WI38 (cell line): ENCODE measurements around the gene TRMT1.

ENCODE experiments used
- H3K4me3 ChIP-seq: 2 replicates; pipeline ENCODE4 v1.5.1; 2011; ENCODE audit warnings: low read depth, mild to moderate bottlenecking, control low read depth, low read length
- TF ChIP-seq, protein P1 (sequence below): IDR thresholded peaks from 2 replicates; pipeline ENCODE4 v1.5.1; 2012; ENCODE audit warnings: low read depth, mild to moderate bottlenecking, control low read depth, low read length

Gene TRMT1

DNA sequence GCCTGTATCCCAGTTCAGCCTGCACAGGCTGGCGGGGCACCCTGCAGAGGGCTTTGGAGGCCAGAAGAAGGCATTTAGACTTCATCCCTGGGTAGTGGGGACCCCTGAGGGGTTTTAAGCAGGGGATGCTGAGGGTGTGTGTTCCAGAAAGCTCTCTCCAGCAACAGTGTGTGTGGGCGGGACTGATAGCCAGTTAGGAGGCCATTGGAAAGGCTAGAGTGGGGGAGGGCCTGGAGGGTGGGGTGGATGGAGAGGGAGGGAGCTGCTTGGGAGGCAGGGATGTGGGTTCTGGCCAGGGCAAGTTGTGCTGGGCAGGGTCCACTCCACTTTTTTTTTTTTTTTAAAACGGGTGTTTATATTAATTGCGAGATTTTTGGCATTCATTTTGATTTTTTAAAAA lies 42.2 kb downstream of the TRMT1 start:
- TF ChIP-seq, protein P1, sequence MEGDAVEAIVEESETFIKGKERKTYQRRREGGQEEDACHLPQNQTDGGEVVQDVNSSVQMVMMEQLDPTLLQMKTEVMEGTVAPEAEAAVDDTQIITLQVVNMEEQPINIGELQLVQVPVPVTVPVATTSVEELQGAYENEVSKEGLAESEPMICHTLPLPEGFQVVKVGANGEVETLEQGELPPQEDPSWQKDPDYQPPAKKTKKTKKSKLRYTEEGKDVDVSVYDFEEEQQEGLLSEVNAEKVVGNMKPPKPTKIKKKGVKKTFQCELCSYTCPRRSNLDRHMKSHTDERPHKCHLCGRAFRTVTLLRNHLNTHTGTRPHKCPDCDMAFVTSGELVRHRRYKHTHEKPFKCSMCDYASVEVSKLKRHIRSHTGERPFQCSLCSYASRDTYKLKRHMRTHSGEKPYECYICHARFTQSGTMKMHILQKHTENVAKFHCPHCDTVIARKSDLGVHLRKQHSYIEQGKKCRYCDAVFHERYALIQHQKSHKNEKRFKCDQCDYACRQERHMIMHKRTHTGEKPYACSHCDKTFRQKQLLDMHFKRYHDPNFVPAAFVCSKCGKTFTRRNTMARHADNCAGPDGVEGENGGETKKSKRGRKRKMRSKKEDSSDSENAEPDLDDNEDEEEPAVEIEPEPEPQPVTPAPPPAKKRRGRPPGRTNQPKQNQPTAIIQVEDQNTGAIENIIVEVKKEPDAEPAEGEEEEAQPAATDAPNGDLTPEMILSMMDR = no peak
- no peak overlapping the region for H3K4me3 ChIP-seq

DNA sequence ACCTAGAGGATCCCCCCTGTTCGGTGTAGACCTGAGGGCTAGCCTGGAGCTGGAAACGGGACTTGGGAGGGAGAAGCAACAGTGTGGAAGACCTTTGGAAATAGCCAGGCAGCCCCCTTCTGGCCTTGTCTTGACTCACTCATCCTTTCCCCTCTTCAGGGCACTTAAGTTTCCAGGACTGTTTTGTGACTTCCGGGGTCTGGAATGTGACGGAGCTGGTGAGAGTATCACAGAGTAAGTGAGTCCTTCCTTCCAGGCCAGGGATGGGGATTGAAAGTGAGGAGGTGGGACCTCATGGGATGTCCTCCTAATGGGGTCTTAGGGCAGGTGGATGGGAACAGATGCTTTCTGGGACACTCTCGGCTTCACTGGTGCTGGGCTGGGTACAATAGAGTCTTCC lies 43.3 kb downstream of the TRMT1 start:
- TF ChIP-seq, protein P1 = no peak
- no peak overlapping the region for H3K4me3 ChIP-seq

DNA sequence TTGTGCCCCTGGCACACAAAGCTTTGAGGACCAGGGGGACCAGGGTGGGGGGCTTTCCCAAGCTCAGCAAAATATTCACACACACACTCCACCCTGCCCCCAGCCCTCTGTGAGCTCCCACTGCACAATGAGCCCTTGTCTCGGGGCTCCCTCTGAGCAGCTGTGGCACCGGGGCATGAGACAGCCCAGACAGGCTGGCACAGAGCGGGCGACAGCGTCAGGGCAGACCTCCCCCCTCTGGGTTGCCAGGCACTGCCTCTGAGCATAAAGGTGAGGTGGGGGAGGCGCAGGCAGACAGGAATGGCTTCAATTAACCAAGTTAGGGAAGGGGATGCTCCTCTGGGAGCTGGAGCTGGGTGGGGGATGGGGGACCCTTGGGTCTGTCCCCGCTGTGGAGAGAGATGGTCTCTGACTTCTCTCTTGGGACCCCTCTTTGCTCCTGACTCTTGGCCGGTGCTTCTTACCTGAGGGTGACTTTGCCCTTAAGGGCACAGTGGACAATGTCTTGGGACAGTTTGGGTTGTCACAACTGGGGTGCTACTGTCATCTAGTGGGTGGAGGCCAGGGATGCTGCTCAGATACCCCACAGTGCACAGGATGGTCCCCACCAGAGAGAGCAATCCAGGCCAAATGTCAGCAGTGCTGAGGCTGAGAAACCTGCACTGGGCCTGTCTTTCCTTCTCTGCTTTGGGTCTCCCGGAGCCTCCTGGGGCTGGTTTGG lies 44.2 kb downstream of the TRMT1 start:
- TF ChIP-seq, protein P1 = no peak
- H3K4me3 ChIP-seq = no peak overlapping the region

DNA sequence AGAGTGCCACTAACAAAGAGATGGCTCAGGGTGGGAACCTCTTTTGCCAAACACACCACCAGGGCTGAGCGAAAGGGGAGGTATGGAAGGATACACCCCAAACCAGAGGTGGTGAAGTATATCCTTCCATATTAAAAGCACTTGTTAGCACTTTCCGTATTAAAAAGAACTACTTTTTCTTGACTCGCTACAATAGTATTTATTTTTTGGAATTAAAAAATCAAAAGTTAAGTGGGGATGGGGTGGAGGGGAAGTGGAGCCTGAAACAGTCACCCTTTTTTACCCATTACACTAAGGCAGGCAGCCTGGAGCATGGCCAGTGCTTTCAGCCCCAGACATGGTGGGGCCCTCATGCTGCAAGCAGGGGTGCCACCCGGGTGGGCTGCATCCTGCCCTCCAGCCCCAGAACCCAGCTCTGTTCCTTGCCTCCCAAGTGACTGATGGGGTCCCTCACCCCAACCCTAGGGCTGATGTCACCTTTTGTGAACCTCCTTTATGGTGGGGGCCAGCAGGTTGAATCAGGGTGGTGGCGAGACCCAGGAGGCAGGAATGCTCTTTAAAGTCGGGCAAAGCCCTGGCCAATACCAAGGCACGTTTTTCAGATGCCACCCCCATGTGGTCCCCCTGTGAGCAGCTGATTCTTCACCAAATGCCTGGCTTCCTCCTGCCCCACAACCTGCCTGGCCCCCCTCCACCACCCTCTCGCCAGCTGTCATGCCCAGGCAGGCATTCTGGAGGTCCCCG lies 44.9 kb downstream of the TRMT1 start:
- TF ChIP-seq, protein P1 = no peak
- H3K4me3 ChIP-seq = no peak overlapping the region

DNA sequence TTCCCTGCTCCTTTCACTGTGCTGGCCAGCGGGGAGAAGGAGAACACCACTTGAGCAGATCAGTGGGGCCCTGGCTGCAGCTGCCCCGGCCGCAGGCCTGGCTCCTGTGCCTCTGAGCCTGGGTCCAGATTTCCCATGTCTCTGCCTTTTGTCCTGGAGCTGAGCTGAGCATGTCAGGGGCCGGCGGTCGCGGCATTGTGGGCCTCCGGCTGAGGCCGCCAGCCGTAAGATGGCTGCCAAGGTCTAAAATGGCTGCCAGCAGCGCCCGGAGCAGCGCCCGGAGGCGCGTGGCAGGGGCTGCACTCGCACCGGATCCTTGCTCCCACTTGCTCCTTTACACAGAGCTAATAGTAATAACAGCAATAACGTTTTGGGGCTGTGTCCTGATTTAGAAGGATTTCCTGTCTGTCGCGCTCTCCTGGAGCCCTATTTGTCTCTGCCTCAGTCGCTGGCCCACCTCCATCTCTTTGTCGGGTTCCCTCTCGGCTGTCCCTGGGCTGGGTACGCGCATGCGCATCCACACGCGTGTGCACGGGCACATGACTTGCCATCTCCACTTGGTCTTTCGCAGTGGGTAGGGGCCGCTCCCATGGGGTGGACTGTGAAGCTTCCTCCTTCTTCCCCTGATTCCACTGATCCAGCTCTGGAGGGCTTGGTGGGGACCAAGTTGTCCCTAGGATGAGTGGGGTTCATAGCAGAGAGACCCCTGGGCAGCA lies 46.0 kb downstream of the TRMT1 start:
- no peak overlapping the region for H3K4me3 ChIP-seq
- TF ChIP-seq, protein P1 = no peak

DNA sequence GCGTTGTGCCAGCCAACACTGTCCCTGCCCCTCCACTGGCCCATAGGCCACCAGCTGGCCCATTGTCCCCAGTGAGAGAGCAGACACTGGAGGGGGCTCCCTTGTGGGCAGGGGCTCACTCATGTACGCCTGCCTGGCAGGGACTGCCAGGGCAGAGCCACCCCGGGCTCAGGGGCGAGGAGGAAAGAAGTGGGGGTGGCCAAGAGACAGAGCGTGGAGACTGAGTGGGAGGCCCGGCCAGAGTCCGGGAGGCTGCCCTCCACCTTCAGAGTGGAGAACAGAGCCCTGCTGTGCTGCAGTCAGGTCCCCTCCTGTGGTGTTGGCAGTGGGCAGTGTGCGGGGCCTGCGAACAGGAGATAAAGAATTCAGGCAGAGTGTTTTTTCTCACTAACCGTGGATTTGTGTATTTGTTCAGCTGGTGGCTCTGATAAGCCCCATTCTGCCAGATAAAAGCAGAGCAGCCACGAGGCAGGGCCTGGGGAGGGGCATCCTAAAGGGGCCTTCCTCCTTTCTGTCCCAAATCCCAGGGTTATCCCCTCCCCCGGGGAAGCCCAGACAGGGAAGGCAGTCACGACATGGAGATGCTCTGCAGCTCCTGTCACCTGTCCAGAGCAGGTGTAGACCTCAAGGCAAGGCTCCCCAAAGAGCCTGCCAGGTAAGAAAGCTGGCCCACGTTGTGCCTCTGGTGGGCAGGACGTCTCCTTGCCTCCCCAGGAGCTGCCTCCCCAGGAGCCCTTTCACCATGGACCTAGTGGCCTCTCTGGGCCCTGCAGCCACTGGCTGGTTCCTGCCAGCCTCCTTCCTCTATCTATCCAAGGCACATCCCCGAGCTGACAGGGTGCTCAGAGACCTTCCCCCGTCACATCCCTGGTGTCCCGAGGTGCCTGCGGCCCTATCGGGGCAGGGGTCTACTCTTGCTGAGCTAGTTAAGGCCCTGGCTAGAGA lies 46.9 kb downstream of the TRMT1 start:
- TF ChIP-seq, protein P1 = no peak
- H3K4me3 ChIP-seq = no peak overlapping the region
